ENCODE data around the gene FRMD5.
"Not testable (repeated sequence)": the region's sequence is repeated elsewhere in the genome, so short reads cannot be mapped to it uniquely, and the experiment has no call there.

FRMD5 gene

DNA sequence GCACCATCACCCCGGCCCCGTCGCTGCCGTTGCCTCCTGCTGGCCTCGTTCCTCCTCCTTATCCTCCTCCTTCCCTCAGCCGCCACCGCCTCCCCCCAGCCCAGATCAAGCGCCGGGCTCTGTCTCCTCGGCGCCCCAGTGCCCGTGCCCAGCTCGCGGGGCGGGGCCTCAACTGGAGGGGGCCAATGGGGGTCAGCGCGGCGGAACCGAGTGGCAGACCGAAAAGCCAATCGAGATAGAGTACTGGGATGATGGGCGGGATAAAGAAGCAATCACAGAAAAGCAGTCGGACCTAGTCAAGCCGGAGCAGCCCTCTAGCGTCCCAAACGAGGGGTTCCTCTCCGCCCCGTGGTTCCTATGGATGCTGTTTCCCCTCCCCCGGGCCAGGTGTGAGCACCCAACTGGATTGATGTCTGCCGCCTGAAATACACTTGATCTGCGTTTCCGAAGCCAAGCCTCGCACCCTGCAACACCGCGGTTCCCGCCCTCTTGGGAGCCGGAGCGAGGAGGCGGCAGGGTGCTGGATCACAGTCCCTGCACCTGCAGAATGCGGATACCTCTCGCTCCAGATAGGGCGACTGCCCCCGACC, at the start of gene FRMD5:
Gene FRMD5, minus strand, starts transcription at position 121 of the 590 bp plus-strand sequence.
- DNase-seq, result peak; percentile 88

DNA sequence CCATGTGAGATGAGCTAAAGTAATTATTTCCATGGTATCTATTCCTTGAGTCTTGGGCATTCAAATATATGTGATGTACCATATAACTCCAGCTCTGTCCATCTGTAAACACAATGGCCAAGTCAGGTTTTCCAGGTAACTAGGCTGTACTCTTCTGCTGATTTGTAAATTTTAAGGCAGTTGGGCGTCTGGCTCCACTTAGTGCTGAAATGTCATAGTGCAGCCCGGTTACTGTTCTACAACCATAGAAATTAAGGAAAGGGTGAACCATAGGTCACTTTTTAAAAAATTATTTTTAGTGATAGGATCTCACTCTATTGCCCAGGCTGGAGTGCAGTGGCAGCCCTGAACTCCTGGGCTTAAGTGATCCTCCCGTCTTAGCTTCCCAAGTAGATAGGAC, 48.8 kb upstream of the FRMD5 start:
- DNase-seq, result no peak

DNA sequence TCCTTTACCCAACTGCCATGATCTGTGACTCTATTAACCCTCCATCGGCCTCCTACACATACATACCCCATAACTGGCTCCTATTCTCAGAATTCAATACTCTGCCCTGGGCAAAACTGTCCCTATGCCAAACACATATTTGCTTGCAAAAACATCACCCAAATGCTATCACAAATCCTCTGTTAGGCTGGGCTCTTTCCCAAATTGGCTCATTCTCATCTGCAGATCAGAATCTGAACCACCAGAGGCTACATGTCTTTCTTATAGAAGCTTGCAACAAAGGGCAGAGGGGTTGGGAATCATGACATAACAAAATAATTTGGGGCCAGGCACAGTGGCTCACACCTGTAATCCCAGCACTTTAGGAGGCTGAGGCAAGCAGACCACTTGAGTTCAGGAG, 48.1 kb upstream of the FRMD5 start:
- no peak for DNase-seq

DNA sequence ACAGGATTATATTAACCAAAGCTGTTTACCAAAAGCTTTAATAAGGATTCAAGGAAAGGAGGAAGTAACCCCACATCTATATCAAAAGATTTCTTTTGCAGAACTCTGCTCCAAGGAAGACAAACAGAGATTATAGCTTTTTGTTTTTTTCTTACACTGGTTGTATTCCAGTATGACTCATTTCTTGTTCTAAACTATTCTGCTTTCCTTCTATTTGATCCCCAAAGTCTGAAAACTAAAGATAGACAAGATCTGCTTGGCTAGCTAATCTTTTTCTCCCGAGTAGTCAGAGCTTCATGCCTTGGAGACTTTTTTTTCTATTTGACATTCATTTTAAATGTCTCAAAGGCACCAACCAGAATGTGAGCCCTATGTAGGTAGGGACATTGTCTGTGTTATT, 36.8 kb upstream of the FRMD5 start:
- no peak for DNase-seq

DNA sequence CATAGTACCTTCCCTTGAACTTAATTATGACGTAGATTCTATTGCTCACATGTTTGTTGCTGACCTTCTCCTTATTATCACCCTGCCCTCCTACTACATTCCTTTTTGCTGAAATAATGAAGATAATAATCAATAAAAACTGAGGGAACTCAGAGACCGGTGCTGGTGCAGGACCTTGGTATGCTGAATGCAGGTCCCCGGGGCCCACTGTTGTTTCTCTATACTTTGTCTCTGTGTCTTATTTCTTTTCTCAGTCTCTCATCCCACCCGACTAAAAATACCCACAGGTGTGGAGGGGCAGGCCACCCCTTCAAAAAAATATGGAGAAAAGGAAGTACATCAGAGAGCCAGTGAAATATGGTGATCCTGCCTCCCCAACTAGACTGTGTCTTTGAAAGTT, 34.2 kb upstream of the FRMD5 start:
- DNase-seq, result not testable (repeated sequence)

DNA sequence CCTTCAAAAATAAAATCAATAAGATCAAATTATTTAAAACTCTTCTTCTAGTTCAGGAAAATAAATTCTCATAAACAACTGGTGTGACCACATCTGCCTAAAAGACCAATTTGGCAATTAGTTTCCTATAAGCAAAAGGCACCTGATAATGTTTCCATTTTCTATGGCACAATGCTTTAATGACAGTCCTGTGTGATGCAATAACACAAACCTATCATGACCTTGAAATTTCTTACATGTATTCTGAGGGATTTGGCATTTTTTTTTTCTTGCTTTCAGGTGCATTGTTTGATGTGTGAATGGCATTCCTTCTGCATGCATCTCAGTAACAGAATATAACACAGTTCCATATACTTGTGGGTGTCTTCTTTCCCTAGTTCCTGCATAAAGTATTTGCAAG, 32.5 kb upstream of the FRMD5 start:
- no peak for DNase-seq

DNA sequence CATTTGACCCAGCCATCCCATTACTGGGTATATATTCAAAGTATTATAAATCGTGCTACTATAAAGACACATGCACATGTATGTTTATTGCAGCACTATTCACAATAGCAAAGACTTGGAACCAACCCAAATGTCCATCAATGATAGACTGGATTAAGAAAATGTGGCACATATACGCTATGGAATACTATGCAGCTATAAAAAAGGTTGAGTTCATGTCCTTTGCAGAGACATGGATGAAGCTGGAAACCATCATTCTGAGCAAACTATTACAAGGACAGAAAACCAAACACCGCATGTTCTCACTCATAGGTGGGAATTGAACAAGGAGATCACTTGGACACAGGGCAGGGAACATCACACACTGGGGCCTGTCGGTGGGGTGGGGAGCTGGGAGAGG, 31.9 kb upstream of the FRMD5 start:
- DNase-seq, result not testable (repeated sequence)

DNA sequence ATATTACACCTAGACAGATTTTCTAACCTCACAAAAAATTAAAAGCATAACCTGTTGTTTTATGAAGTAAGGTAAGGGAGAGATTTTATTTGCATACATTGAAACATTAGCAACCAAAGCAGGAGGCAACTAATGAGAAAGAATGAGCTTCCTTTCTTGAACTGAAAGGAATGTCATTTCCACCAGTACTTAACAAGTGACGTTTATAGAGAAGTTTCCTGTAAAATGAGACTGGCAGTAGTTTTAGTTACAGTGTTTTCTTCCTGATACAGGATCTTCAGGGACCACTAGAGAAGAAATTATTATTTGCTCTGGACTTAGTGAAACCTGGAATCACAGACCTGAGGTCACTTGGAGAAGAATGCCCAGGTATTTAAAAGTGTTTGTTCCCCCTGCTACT, 27.4 kb upstream of the FRMD5 start:
- DNase-seq, result no peak

DNA sequence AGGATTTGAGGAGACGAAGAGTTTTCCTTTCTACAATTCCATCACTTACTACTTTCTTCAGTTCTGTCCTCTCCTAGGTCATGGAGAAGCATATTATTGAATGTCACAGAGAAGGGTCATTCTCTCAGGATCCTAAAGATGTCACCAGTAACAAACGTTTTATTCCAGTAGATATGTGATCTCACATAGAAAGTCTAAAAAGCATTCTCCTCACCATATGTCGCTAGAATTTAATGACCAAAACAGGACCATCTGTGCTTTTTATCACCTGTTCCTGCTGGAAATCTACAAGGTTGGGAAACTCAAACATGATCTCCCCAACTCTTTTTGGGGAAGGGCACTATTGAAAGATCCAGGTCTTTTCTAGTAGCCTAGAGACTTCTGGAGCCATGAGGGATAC, 24.0 kb upstream of the FRMD5 start:
- no peak for DNase-seq

DNA sequence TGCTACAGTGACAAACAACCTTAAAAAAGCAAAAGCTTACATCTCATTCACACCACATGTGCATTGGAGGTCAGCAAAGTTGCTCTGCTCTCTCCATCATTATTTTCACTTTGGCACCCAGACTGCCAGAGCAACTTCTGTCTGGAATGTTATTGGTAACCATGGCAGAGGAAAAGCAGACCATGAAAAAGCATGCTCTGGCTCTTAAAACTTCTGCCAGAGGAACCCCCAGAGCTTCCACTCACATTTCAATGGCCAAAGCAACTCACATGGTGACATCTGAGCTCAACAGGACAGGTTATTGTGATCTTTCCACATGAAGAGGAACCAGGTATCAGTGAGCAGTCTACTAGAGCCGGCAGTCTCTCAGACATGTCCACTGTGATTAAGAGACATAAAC, 21.9 kb upstream of the FRMD5 start:
- no peak for DNase-seq

DNA sequence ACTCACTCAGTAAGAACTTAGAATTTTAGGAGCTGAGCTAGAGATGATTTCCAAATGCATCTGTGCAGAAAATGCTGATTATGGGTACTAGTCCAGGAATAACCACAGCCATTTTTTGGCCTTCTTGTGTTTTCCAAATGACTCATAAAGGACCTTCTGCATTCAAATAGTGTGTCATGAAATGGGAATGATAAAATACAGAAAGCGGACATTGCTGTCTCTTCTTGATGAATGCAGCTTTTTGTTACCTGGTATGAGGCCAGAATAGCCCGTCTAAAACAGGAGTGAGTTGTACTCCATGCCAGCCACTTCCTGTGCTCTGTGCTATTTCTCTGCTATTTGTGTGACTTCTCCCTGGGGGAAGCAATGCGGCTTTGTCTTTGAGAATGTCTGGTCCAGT, 20.5 kb upstream of the FRMD5 start:
- no peak for DNase-seq

DNA sequence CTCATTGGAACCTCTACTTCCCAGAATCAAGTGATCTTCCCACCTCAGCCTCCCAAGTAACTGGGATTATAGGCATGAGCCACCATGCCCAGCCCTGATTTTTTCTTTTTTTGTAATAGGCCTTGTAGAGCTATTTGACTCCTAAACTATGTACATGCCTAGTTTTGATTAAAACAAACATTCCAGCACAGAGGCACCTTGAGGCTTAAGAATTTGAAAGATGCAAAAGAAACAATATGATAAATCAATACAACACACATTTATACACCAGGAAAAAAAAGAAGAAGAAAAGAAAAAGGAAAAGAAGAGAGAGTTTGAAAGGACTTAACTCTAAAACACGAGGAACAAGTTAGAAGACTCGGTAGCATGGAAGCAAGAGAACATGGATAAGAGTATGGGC, 13.9 kb upstream of the FRMD5 start:
- DNase-seq, result no peak

DNA sequence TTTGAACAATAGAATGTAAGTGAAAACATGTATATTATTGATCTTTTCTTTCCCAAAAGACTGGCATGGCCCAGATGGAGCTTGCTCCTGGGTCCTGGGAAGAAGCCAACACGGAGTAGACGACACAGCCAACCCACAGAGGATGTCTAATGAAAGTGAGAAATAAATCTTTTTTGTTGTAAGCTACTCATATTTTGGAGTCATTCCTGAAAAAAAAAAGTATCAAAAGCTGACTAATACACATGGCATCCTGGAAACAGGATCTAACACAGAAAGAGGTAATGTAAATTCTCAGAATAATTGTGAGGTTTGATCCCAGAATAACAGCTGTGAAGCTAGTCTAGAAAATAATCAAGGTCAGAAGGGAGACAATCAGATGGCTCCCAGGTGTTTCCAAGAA, 12.6 kb upstream of the FRMD5 start:
- DNase-seq, result no peak

DNA sequence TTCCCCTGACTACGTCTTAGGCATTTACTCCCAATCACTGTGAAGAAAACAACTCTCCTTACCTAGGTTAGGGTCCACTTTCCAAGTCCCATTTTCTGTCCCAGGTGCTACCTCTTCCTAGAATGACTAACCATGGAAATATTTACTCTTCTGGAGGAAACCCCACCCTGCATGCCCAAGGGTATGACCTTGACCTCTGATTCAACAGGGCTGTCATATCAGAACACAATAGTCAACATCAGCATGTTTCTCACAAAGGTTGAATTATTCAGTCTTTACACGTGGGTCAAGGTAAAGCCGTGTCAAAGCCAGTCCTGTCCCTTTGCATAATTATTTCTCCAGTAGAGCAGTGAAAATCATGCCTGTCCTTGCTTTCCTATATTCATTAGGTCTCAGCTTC, 4.3 kb upstream of the FRMD5 start:
- DNase-seq, result no peak

DNA sequence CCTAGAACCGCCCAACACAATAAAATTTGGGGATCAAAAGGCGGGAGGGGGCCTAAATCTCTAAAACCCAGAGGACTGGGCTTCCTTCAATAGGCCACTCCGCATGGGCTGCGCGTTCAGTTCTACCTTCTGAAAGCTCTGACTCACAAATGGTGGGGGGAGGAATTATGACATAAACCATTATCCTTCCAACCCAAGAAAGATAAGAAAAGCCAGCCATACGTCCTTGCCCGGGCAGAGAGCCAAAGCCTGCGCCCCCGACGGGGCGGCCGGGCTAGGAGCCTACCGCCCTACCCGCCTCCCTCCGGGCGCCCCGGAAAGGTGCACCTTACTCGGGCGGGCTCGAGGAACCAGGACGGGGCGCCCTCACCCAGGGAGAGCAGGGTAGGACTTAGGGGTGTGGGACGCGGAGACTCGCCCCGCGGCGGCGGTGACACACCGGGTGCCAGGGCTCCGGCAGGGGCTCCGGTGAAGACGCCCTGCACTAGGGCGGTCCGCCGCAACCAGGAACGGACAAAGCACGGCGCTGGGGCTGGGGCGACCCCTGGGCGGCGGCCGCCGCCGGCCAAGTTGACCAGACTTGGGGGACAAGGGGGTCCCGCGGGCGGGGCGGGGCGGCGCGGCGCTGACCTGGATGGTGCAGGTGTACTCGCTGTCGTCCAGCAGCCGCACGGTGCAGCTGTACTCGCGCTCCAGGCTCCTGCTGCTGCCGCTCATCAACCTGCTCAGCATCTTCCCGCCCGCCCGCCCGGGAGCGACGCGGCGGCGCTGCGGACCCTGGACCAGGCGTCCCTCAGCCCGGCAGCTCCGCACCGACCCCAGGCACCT, 534 bp downstream of the FRMD5 start:
- peak; percentile 40 for DNase-seq

DNA sequence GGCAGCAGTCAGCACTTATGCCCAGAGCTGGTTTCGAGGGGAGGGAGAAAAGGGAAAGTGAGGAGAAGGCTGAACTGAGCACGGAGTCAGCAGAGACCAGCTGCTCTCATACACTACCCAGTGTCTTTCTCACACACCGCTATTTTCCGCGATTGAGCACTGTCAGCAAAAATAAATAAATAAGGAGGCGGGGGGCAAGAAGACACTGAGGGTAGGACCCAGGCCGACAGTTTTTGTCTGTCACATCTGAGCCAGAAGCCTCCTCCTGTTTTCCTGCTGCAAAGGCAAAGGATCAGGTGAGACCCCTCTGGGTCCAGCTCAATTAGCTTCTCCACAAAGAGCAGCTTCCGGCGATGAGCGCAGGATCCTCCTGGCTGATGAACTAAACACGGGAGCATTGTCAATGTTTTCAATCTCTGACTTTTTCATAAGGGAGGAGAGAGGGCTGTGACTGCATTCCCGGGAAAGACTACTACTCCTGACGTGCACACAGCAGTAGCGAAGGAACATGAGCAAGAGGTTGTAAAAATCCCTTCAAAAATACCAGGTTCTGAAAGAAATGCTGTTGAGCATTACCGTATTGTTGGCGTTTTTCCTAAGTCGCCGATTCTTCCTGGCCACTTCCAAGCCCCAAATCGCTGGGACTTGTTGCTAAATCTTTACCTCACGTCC, 1.3 kb downstream of the FRMD5 start:
- no peak for DNase-seq

DNA sequence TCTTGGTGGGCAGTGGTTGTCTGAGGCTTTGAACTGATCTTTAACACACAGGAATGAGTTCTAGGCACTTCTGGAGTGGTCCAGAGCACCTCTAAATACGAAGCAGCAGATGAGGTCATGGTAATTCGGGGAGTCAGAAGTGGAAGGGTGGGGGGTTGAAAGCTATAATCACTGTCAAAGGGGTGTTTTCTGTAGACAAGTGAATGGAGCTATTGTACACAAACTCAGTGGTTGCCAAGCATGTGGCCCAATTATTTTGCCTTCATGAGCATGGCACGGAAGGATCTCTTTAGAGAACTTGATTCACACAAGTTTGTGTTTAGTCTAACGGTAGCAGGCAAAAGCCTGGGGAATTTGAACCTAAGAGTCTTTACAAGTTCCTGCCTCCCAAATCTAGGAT, 6.3 kb downstream of the FRMD5 start:
- DNase-seq, result no peak

DNA sequence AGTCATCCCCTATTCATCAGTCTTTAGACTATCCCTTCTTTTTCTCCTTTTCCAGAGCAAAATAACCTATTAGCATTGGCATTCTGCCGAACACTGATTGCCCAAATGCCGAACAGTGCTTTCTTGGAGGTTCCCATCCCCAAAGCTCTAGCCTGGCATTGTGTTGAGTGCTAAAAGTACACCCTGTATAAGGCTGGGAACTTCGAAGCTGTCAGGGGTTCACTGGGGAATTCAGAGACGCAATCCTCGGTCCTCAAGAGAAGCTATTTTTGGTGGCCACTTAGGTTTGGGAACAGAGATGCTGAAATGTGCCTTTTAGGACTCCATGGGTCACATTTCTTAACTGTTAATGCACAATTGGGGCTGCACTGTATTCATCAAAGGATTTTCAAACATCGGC, 8.4 kb downstream of the FRMD5 start:
- no peak for DNase-seq

DNA sequence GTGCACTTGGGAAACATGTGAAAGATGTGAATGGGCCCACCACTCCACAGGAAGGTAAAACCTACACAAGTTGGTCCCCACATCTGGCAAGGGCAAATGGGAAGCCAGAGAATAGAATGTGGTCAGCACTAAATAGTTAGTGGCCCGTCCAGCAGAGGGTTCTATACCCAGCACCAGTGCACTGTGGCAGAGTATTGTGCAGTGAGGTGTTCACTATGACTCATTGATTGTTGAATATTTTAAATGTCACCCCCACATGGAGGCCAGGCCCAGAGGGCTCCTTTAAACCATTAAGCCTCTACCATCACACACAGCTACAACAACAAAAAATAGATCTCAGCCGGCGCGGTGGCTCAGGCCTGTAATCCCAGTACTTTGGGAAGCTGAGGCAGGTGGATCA, 11.7 kb downstream of the FRMD5 start:
- no peak for DNase-seq

DNA sequence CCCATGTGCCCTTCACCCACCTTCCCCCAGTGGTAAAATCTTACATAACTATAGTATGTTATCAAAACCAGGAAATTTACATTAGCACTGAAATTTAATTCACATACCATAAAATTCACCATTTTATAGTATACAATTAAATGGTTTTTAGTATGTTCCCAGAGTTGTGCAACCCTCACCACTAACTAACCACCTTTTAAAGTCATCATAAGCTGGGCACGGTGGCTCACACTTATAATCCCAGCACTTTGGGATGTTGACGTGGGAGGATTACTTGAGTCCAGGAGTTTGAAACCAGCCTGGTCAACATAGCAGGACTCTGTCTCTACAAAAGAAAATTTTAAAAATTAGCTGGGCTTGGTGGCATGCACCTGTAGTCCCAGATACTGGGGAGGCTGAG, 13.7 kb downstream of the FRMD5 start:
- no peak for DNase-seq

DNA sequence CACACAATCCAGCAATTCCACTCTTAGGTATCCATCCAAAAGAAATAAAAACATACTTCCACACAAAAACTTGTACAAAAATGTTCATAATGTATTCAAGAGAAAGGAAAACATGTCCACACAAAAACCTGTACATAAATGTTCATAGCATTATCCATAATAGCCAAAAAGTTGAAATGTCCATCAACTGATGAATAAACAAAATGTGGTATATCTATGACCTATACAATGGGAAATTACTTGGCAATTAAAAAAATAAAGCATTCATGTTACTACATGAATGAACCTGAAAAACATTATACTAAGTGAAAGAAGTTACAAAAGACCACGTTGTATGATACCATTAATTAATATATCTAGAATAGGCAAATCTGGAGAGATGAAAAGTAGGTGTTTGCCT, 17.9 kb downstream of the FRMD5 start:
- no peak for DNase-seq

DNA sequence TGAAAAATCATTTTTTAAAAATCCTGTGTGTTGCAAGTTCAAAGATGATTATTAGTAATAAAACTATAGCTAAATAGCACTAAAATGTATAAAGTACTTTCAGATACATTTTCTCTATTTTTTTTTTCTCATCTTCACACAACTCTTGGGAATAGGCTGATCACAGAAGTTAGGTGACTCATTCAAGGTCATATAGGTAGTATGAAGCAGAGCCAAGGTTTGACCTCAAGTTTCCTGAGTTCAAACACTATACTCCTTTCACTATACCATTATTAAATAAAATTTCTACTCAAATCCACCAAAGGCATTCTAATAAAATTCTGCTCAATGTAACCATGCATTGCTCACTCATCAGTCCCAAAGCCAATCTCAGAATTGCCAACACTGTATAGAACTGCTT, 21.3 kb downstream of the FRMD5 start:
- no peak for DNase-seq

DNA sequence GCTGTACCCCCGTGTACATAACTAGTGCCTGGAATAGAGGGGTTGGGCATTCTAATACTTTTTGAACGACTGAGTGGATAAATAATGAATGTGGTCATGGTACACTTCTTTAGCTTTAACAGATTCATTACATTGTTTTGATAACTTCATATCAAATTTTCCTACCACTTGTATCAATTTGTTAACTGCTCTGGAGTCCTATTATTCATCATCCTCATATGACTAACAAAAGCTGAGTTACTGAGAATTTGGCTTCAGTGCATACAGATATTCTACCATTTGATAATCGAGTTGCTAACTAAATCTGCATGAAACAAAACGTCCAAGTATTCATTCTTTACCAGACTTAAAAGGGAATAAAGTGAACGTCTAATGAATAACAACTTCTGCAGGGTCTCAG, 31.7 kb downstream of the FRMD5 start:
- no peak for DNase-seq

DNA sequence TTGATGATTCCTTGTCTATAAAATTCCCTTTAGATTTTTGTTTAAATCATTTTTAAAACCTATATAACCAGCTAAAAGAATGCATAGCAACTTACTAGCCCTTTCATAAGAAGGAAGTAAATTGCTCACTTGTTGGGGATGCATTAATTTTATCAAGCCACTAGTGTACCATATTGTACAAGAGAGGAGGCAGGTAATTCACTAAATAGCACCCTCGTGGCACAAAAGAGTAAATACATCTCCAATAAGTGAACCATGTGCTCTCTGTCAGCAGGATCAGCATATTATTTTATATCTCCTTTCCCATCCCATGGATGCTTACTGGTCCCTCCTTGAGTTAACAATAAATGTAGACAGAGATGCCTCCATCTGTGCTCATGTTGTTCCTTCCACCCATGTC, 34.3 kb downstream of the FRMD5 start:
- DNase-seq, result no peak
